Measurements from ENCODE around the gene EPS8L3. TPM values are rescaled to one million over a fixed set of nuclear protein-coding genes. Genes with fewer than 3 reads are reported as not detected.
A peak's percentile ranks its signal among the peaks of the same experiment; 100 is the strongest.

The EPS8L3 gene
- total and polyA plus RNA-seq, 8 donors, result 0.21 to 0.99 (median 0.52) TPM; not detected in 2

DNA sequence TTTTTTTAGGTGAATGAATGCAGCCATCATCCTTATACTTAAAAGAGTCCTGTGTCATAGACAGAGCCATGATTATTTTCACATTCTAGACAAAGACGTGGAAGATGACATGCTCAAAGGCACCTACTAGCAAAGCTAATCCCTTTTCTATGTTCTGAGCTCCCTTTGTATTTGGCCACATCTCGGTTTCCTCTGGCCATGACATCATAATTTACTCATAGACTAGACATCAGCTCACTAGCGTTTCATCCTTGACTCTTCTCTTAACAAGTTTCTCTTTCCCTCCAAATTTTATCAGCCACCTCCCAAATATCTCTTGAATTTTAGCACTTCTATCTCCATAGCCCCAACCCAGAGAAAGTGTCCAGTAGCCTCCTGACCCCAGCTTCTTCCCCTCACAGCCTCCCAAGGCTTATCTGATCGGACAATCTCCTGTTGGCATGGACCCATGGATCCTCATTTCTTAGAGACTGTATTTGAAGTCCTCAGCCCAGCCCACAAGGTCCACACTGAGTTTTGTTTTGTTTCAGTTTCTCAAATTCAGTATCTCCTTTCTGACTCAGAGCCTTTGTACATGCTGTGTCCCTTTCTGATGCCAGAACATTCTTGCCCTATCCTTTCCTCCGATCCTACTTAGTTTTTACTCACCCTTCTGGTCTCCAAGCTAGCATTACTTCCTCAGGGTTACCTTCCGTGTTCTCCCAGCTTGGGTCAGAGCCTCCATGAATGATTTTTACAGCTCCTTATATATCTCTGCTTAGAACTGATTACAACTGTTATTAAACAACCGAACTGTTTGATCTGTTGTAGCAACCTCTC is 33.0 kb upstream of the EPS8L3 start:
- no peak for DNase-seq
- ATAC-seq, result no peak
- Histone ChIP-seq H3K9me3 (no peaks in the 10 kb centered on the region), H3K27me3 (no peaks in the 10 kb centered on the region), H3K4me1 (peaks cover 21 to 43% of the 10 kb centered on the region in 2 donors), H3K36me3 (no peaks in the 10 kb centered on the region), H3K27ac (peak overlapping the region in 1 of 2 donors; percentile 21), H3K4me3 (no peak overlapping the region)
- TF ChIP-seq, protein P1, sequence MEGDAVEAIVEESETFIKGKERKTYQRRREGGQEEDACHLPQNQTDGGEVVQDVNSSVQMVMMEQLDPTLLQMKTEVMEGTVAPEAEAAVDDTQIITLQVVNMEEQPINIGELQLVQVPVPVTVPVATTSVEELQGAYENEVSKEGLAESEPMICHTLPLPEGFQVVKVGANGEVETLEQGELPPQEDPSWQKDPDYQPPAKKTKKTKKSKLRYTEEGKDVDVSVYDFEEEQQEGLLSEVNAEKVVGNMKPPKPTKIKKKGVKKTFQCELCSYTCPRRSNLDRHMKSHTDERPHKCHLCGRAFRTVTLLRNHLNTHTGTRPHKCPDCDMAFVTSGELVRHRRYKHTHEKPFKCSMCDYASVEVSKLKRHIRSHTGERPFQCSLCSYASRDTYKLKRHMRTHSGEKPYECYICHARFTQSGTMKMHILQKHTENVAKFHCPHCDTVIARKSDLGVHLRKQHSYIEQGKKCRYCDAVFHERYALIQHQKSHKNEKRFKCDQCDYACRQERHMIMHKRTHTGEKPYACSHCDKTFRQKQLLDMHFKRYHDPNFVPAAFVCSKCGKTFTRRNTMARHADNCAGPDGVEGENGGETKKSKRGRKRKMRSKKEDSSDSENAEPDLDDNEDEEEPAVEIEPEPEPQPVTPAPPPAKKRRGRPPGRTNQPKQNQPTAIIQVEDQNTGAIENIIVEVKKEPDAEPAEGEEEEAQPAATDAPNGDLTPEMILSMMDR (IDR thresholded peaks at IDR 0.05), result no peak
- intact Hi-C loops (cut with DNase I), result loop anchor here in 1 of 2 donors (10.0 kb wide), 1 partner anchor 118 kb away; the partner anchor contains the start of gene CSF1

DNA sequence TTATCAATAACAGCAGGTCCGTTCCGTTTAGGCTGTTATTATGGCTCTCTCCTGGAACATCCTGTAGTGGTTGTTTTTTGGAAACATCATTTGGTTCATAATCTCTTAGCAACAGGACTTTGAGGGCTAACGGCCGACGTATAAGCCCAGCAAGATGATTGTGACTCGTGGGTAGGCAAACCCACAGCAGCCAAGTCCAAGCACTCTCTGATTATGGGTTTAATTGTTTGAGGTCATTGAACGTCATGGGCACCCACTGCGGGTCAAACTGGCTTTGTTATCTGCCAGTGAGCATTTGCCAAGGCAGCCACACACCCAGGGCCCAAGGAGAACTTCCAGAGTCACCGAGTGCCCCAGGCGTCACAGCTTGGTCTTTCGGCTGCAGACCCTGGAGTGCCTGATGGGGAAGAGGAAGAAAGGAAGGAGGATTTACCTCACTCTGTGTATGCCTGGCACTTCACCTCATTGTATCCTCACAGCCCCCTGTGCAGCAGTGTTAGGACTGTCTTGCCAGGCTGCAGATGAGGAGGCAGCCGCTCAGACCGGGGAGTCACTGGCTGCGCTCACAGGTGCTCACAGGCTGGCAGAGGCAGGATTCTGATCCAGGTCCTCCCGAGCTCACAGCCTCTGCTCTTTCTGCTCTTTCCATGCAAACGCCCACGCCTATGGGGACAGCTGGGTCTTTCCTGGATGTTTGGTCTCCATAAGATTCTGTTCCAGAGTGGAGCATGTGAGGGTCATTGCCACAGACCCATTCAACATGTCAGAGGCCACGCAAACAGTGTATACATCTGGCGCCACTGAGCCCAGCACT is 30.8 kb upstream of the EPS8L3 start:
- ATAC-seq (no peak), DNase-seq (no peak)
- H3K36me3 ChIP-seq, result no peaks in the 10 kb centered on the region
- H3K27me3 ChIP-seq, result no peaks in the 10 kb centered on the region
- H3K4me1 ChIP-seq, result peaks cover 28 to 64% of the 10 kb centered on the region in 2 donors
- intact Hi-C loops (cut with DNase I), result loop anchor here in 1 of 2 donors (5.0 to 10.0 kb wide), 2 partner anchors 120 to 188 kb away; partner anchors contain the start of genes AHCYL1 and CSF1
- H3K27ac ChIP-seq, result no peak overlapping the region
- H3K4me3 ChIP-seq, result no peak overlapping the region
- TF ChIP-seq, protein P1 (IDR thresholded peaks at IDR 0.05), result no peak
- H3K9me3 ChIP-seq, result no peaks in the 10 kb centered on the region

DNA sequence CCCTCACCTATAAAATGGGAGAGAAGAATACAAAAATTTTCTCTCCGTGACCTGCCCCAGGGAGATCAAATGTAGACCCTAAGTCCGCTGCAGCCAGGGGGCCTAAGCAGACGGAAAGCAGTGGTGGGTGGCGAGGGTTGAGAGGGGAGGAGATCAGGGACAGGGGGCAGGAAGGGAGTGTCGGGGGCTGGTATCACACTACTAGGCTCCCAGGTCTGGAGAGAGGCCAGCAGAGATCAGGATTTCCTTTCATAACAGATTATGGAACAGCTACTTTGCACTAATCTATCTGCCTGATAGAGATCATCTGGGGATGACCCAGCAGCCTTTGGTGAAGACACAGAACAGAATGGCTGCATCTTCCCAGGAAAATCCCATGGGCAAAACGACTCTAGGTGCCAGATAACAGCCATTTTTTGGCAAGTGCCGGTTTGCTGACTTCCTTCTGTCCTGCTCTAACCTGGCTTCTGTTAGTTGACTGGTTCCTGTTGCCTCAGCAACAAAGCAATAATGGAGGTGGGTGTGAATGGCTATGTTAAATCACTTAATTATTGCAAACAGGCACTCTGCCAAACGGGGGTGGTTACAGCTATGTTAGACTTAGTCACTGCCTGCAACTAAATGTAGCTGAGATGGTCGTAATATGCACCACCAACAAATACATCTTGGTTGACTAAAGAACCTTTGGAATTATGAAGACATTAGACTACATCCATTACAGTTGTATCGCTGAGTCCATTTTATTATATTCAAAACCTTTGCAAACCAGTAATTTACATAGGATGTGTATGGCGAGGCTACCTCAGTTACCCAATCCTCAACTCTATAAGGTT is 30.0 kb upstream of the EPS8L3 start:
- peak in 1 of 4 donors; percentile 65 for DNase-seq
- TF ChIP-seq, protein P1 (IDR thresholded peaks at IDR 0.05), result no peak
- no peaks in the 10 kb centered on the region for H3K27me3 ChIP-seq
- peaks cover 28 to 72% of the 10 kb centered on the region in 2 donors for H3K4me1 ChIP-seq
- H3K9me3 ChIP-seq, result no peaks in the 10 kb centered on the region
- intact Hi-C loops (cut with DNase I), result loop anchor here in 1 of 2 donors (5.0 to 10.0 kb wide), 2 partner anchors 121 to 189 kb away; partner anchors contain the start of genes AHCYL1 and CSF1
- no peak overlapping the region for H3K4me3 ChIP-seq
- H3K27ac ChIP-seq, result peak overlapping the region in 1 of 2 donors; percentile 81
- ATAC-seq, result peak; percentile 44
- no peaks in the 10 kb centered on the region for H3K36me3 ChIP-seq

DNA sequence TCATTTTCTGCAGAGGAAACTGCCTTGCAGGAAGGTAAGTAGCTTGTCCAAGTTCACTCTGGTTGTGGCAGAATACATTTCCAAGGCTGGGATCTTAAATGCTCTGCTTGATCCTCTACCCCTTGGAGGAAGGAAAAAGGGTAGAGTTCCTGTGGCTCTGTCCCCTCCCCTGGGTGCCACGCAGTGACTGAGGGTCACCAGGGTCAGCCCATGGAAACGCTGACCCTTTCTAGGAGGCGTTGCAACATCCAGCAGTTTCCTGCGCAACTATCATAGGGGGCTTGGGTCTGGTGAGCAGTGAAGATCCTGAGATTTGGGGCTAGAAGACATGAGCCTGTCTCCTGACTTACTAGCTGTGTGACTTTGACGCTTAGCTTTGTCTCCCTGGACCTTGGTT is 29.4 kb upstream of the EPS8L3 start:
- H3K27ac ChIP-seq, result peak overlapping the region in 1 of 2 donors; percentile 81
- intact Hi-C loops (cut with DNase I), result loop anchor here in 1 of 2 donors (5.0 to 10.0 kb wide), 2 partner anchors 122 to 189 kb away; partner anchors contain the start of genes AHCYL1 and CSF1
- no peaks in the 10 kb centered on the region for H3K9me3 ChIP-seq
- TF ChIP-seq, protein P1 (IDR thresholded peaks at IDR 0.05), result no peak
- no peak for DNase-seq
- H3K4me1 ChIP-seq, result peaks cover 28 to 79% of the 10 kb centered on the region in 2 donors
- ATAC-seq, result no peak
- H3K4me3 ChIP-seq, result no peak overlapping the region
- H3K36me3 ChIP-seq, result no peaks in the 10 kb centered on the region
- no peaks in the 10 kb centered on the region for H3K27me3 ChIP-seq
